SU-DHL-6 (cell line): Measurements from ENCODE around the gene HMCN2.

Source experiments
- CTCF ChIP-seq: fragments of 200-600 bp; sonication (generic); IDR thresholded peaks from one replicate; pipeline ENCODE4 v1.5.1; 2017; ENCODE audit warnings: antibody characterized with exemption, mild to moderate bottlenecking, low read length, moderate library complexity; ENCODE audit not compliant: insufficient read depth, poor library complexity, severe bottlenecking
- EZH2phosphoT487 ChIP-seq: fragments of 200-600 bp; sonication (generic), shearing (Covaris generic); conservative IDR thresholded peaks from 2 replicates; pipeline ENCODE4 v1.6.1; 2018; ENCODE audit warnings: mild to moderate bottlenecking, antibody characterized with exemption, low read length, moderate library complexity, mixed read lengths

GRCh38 chr9:130422546-130422945, 157.0 kb downstream of the HMCN2 start:
- no peak for TF ChIP-seq EZH2phosphoT487
- TF ChIP-seq CTCF = no peak
